CD14-positive monocyte (primary cell): ENCODE results near the gene AOAH. TPM values are rescaled to one million over a fixed set of nuclear protein-coding genes. Genes with fewer than 3 reads are reported as not detected.

Source experiments
- DNase-seq, 3 donors: peaks; one replicate each; pipeline ENCODE4 v3.0.0-alpha.2; 2011 to 2022
- H2AFZ ChIP-seq: 2 replicates; pipeline ENCODE4 v1.6.0; 2012; ENCODE audit warnings: mild to moderate bottlenecking, low read depth, low read length, inconsistent platforms; ENCODE audit not compliant: insufficient read depth, poor library complexity, severe bottlenecking
- H3K27ac ChIP-seq, 2 donors: 1 replicate in 1 of 2; 2 replicates in 1 of 2; pipeline ENCODE4 v1.5.1; 2012 to 2013; ENCODE audit warnings: low read length in 2 of 2, control low read depth in 1 of 2, inconsistent platforms in 1 of 2, low read depth in 1 of 2, mild to moderate bottlenecking in 1 of 2
- H3K27me3 ChIP-seq, 2 donors: one replicate each; pipeline versions ENCODE4 v1.6.0 to v1.6.1; 2011 to 2013; ENCODE audit warnings: low read length in 2 of 2; ENCODE audit not compliant: control insufficient read depth in 2 of 2, insufficient read depth in 2 of 2
- H3K36me3 ChIP-seq, 2 donors: replicated peaks in 1 of 2; 1 replicate in 1 of 2; 2 replicates in 1 of 2; pipeline versions ENCODE4 v1.5.1 to v1.6.1; 2012 to 2013; ENCODE audit warnings: low read length in 2 of 2, control low read depth in 1 of 2, inconsistent platforms in 1 of 2, mild to moderate bottlenecking in 1 of 2; ENCODE audit not compliant: insufficient read depth in 2 of 2, control insufficient read depth in 1 of 2
- H3K4me1 ChIP-seq, 2 donors: 1 replicate in 1 of 2; 2 replicates in 1 of 2; pipeline versions ENCODE4 v1.5.1 to v1.6.1; 2012 to 2013; ENCODE audit warnings: low read length in 2 of 2, control low read depth in 1 of 2, inconsistent platforms in 1 of 2, mild to moderate bottlenecking in 1 of 2, moderate library complexity in 1 of 2; ENCODE audit not compliant: insufficient read depth in 2 of 2, control insufficient read depth in 1 of 2
- H3K4me2 ChIP-seq: replicated peaks from 2 replicates; pipeline ENCODE3; 2012; ENCODE audit warnings: low read length, moderate library complexity, mild to moderate bottlenecking; ENCODE audit not compliant: poor library complexity, severe bottlenecking; ENCODE audit errors: extremely low read depth
- H3K4me3 ChIP-seq, 3 experiments: fragments of 200-600 bp in 1 of 3; sonication (generic) in 1 of 3; replicated peaks in 1 of 3; 1 replicate in 2 of 3; 2 replicates in 1 of 3; pipeline ENCODE4 v1.5.1; 2011 to 2013; ENCODE audit warnings: low read length in 3 of 3, mild to moderate bottlenecking in 3 of 3, control low read depth in 2 of 3, low read depth in 2 of 3, inconsistent platforms in 1 of 3, moderate library complexity in 1 of 3
- H3K79me2 ChIP-seq: 2 replicates; pipeline ENCODE4 v1.6.0; 2012; ENCODE audit warnings: mild to moderate bottlenecking, control low read depth, inconsistent platforms, low read length, moderate library complexity; ENCODE audit not compliant: insufficient read depth
- H3K9ac ChIP-seq: 2 replicates; pipeline ENCODE4 v1.6.0; 2017; ENCODE audit warnings: low read length, mild to moderate bottlenecking; ENCODE audit not compliant: insufficient read depth, poor library complexity, severe bottlenecking
- H3K9me3 ChIP-seq, 2 donors: replicated peaks in 1 of 2; 1 replicate in 1 of 2; 2 replicates in 1 of 2; pipeline versions ENCODE4 v1.5.1 to v1.6.1; 2012 to 2013; ENCODE audit warnings: low read length in 2 of 2, control low read depth in 1 of 2; ENCODE audit not compliant: control insufficient read depth in 1 of 2, insufficient read depth in 1 of 2
- H4K20me1 ChIP-seq: 2 replicates; pipeline ENCODE4 v1.6.0; 2012; ENCODE audit warnings: mild to moderate bottlenecking, low read length, control low read depth, moderate library complexity; ENCODE audit not compliant: insufficient read depth
- H3K27ac Mint-ChIP-seq, 7 donors: one replicate each; pipeline ENCODE4 v1.8.0; 2020; ENCODE audit warnings: mild to moderate bottlenecking in 7 of 7, mixed read lengths in 7 of 7, moderate library complexity in 6 of 7, inconsistent platforms in 2 of 7
- H3K27me3 Mint-ChIP-seq, 3 donors: one replicate each; pipeline ENCODE4 v1.8.0; 2021 to 2022; ENCODE audit warnings: low read depth in 3 of 3, mild to moderate bottlenecking in 3 of 3, mixed read lengths in 3 of 3, moderate library complexity in 3 of 3, inconsistent platforms in 1 of 3
- H3K36me3 Mint-ChIP-seq, 2 donors: one replicate each; pipeline ENCODE4 v1.8.0; 2020; ENCODE audit warnings: mixed read lengths in 2 of 2, inconsistent platforms in 1 of 2, mild to moderate bottlenecking in 1 of 2
- H3K4me1 Mint-ChIP-seq: one replicate; pipeline ENCODE4 v1.8.0; 2020; ENCODE audit warnings: mild to moderate bottlenecking, mixed read lengths
- H3K4me3 Mint-ChIP-seq, 2 donors: one replicate each; pipeline ENCODE4 v1.8.0; 2020; ENCODE audit warnings: mild to moderate bottlenecking in 2 of 2, mixed read lengths in 2 of 2, moderate library complexity in 1 of 2
- H3K9me3 Mint-ChIP-seq, 7 donors: one replicate each; pipeline ENCODE4 v1.8.0; 2020 to 2022; ENCODE audit warnings: mixed read lengths in 7 of 7, mild to moderate bottlenecking in 6 of 7, moderate library complexity in 6 of 7, inconsistent platforms in 2 of 7
- WGBS: methylation state at CpG from one replicate; pipeline ENCODE4 v1.1.5; 2013; ENCODE audit warnings: missing lambda C conversion rate; ENCODE audit not compliant: insufficient coverage; 5-methylcytosine and 5-hydroxymethylcytosine counted together
- intact Hi-C, 2 donors: fragments of 100-400 bp; cut with micrococcal nuclease; formaldehyde crosslinking; loops; one replicate each; pipeline versions ENCODE4 v1.15.0 to v1.15.1; 2023
- polyA plus RNA-seq, 3 donors: library from polyadenylated mRNA; depleted of rRNA in 1 of 3; unstranded in 2 of 3; stranded (reverse) in 1 of 3; fragments of 300-500 nt in 2 of 3; fragments of >200 nt in 1 of 3; fragmentation: Illumina TruSeq in 2 of 3; gene quantifications; 1 replicate in 2 of 3; 2 replicates in 1 of 3; pipeline ENCODE4 v1.2.3, GENCODE V29; 2012 to 2021
- TF ChIP-seq, protein P1 (sequence below): fragments of 200-600 bp; IDR thresholded peaks from one replicate; pipeline ENCODE4 v1.8.0; 2022; ENCODE audit warnings: antibody characterized with exemption, mild to moderate bottlenecking

AOAH gene
- polyA plus RNA-seq, 3 donors, result 305 to 467 (median 349) TPM

DNA sequence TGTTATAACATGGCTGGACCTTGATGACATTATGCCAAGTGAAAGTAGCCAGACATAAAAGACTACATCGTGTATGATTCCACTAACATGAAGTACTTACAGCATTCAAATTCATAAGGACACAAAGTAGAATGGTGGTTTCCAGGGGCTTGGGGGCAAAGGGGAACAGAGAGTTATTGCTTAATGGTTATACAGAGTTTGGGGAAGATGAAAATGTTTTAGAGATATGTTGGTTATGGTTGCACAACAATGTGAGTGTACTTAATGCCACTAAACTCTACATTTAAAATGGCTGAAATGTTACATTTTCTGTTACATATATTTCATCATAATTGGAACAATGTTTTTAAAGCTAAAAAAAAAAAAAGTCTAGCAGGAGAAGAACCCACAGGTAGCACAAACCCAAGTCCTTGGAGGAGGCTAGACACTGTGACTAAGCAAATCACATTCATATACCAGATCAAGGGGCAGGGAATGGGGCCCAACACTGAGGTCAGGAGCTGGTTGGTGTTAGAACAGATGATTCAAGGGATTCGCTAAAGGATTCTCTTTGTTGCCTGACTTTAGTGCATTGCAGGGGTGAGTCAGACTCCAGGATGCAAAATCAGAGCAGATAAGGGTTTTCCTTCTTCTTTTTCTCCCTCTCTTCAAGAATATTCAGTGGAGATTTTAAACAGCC is 25.1 kb upstream of the AOAH start:
- peaks cover 0 to 2% (median 2%) of the 10 kb centered on the region in 3 donors for H3K27me3 Mint-ChIP-seq
- H3K4me1 Mint-ChIP-seq, result peaks cover 81% of the 10 kb centered on the region
- peaks cover 0 to 2% (median 0%) of the 10 kb centered on the region in 7 donors for H3K9me3 Mint-ChIP-seq
- intact Hi-C loops, result no loop called here
- Histone ChIP-seq H3K27me3 (no peaks in the 10 kb centered on the region), H3K4me2 (peak overlapping the region; percentile 23), H3K9ac (peak overlapping the region; percentile 20), H3K36me3 (no peaks in the 10 kb centered on the region), H2AFZ (no peak overlapping the region), H3K9me3 (no peaks in the 10 kb centered on the region), H3K4me3 (peak overlapping the region in 1 of 3 experiments; percentile 45), H4K20me1 (no peaks in the 10 kb centered on the region), H3K27ac (peak overlapping the region; percentile 64 to 82), H3K4me1 (peaks cover 72 to 81% of the 10 kb centered on the region in 2 donors), H3K79me2 (peaks cover 10% of the 10 kb centered on the region)
- peaks cover 2 to 5% of the 10 kb centered on the region in 2 donors for H3K36me3 Mint-ChIP-seq
- 0% methylated on average over 1 of the region's 2 CpGs for WGBS
- H3K27ac Mint-ChIP-seq, result peak overlapping the region; percentile 96 to 99 (median 98)
- DNase-seq, result peak; percentile 87 to 96 (median 96)
- H3K4me3 Mint-ChIP-seq, result peak overlapping the region; percentile 10 to 70
- TF ChIP-seq, protein P1, sequence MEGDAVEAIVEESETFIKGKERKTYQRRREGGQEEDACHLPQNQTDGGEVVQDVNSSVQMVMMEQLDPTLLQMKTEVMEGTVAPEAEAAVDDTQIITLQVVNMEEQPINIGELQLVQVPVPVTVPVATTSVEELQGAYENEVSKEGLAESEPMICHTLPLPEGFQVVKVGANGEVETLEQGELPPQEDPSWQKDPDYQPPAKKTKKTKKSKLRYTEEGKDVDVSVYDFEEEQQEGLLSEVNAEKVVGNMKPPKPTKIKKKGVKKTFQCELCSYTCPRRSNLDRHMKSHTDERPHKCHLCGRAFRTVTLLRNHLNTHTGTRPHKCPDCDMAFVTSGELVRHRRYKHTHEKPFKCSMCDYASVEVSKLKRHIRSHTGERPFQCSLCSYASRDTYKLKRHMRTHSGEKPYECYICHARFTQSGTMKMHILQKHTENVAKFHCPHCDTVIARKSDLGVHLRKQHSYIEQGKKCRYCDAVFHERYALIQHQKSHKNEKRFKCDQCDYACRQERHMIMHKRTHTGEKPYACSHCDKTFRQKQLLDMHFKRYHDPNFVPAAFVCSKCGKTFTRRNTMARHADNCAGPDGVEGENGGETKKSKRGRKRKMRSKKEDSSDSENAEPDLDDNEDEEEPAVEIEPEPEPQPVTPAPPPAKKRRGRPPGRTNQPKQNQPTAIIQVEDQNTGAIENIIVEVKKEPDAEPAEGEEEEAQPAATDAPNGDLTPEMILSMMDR, result no peak

DNA sequence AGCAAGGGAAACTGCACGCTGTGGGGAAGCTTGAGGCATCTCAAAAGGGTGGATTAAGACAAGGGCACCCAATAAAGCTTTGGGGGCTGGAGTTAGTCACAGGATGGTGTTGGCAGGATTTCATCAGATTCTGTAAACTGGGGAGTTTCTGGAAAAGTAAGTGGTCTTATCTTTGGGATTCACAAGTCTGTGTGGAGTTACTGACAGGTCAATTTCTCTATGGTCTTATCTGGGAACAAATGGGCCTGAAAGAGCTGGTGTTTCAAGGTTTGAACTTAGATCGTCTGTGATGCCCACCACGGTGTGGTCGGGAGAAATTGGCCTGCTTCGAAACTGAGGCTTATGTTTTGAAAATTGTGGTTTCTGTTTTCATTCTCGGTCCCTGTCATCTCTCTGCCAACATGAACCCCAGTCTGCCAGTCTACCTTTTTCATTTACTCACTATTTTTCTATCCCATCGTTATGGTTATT is 23.8 kb upstream of the AOAH start:
- 36% methylated on average over 1 of the region's 7 CpGs for WGBS

More for the DNA sequence above, 23.8 kb upstream of the AOAH start:
- peaks cover 90% of the 10 kb centered on the region for H3K4me1 Mint-ChIP-seq
- Histone ChIP-seq H3K9me3 (no peaks in the 10 kb centered on the region), H3K27me3 (no peaks in the 10 kb centered on the region), H3K79me2 (peaks cover 10% of the 10 kb centered on the region), H3K4me2 (peak overlapping the region; percentile 32), H2AFZ (peak overlapping the region; percentile 3), H3K4me1 (peaks cover 85 to 93% of the 10 kb centered on the region in 2 donors), H3K9ac (no peak overlapping the region), H3K4me3 (peak overlapping the region in 1 of 3 experiments; percentile 45), H3K27ac (peak overlapping the region; percentile 56 to 82), H4K20me1 (no peaks in the 10 kb centered on the region), H3K36me3 (no peaks in the 10 kb centered on the region)
- DNase-seq, result peak in 1 of 3 donors; percentile 55
- peak overlapping the region; percentile 96 to 99 (median 98) for H3K27ac Mint-ChIP-seq
- peaks cover 0 to 2% (median 0%) of the 10 kb centered on the region in 7 donors for H3K9me3 Mint-ChIP-seq
- no peak overlapping the region for H3K4me3 Mint-ChIP-seq
- peaks cover 0 to 2% (median 2%) of the 10 kb centered on the region in 3 donors for H3K27me3 Mint-ChIP-seq
- intact Hi-C loops, result no loop called here
- H3K36me3 Mint-ChIP-seq, result peaks cover 2 to 5% of the 10 kb centered on the region in 2 donors
- TF ChIP-seq, protein P1, result no peak
